Measurements from ENCODE around the gene CPEB3. TPM values are rescaled to one million over a fixed set of nuclear protein-coding genes. Genes with fewer than 3 reads are reported as not detected.
A peak's percentile ranks its signal among the peaks of the same experiment; 100 is the strongest.

Gene CPEB3
- total RNA-seq, 1 experiment from 2014 or later: 1.0 TPM

DNA sequence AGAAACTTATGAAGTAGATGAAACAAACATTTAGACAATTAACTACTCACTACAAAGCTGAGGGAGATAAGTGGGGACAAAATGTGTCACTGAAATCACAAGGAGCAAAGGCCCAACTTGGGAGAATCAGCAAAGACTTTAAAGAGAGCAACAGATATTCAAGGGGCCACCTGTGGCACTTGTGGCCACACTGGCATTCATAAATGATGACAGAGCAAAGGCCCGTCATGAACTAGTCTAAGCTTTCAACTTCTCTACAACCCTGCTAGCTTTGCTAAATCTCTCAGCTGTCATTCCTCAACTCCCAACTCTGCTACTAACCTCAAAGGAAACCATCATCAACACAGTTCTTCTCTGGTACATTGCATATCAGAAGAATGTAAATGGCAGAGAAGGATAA is 178.4 kb downstream of the CPEB3 start:
- no peak overlapping the region for H2BK120ac ChIP-seq (ENCODE audit: low read depth, low read length, poor library complexity, severe bottlenecking)
- H3K79me2 ChIP-seq (ENCODE audit: insufficient read depth, low read length): no peaks in the 10 kb centered on the region
- no peak overlapping the region for H4K5ac ChIP-seq (ENCODE audit: insufficient read length, low read depth, low read length)
- no peak overlapping the region for H3K27ac ChIP-seq (ENCODE audit: insufficient read length, low read depth, low read length)
- no peak overlapping the region for H2BK12ac ChIP-seq (ENCODE audit: insufficient read length, low read depth, low read length)
- WGBS (ENCODE audit: extremely low coverage, insufficient read length, low lambda C conversion rate): no CpG with 5 or more reads among the region's 1 CpG
- no peak overlapping the region for H2BK20ac ChIP-seq (ENCODE audit: low read depth, low read length, poor library complexity, severe bottlenecking)
- no peak overlapping the region for H2BK5ac ChIP-seq (ENCODE audit: insufficient read length, low read length)
- no peak overlapping the region for H2AK5ac ChIP-seq (ENCODE audit: insufficient read length, low read length)
- no peak overlapping the region for H3K18ac ChIP-seq (ENCODE audit: insufficient read length, low read depth, low read length)
- Mint-ChIP-seq H3K4me3 (no peak overlapping the region), H3K36me3 (ENCODE audit: insufficient read depth in 1 of 3, low read depth in 3 of 3) (peaks cover 0 to 2% (median 0%) of the 10 kb centered on the region in 3 experiments; a peak in 1 of 7 replicates), H3K27me3 (ENCODE audit: low read depth) (no peaks in the 10 kb centered on the region), H3K9me3 (0 out of 5 replicates have a peak, but pooled peaks cover 0 to 1% of the 10 kb centered on the region in 2 experiments), H3K27ac (0 out of 7 replicates have a peak overlapping the region, but pooled peaks of 1 of the 3 experiments have one; percentile 7), H3K4me1 (no peaks in the 10 kb centered on the region)
- no peak overlapping the region for H3K56ac ChIP-seq (ENCODE audit: insufficient read length, low read depth, low read length)
- H3K79me1 ChIP-seq (ENCODE audit: insufficient read depth, low read depth, low read length, poor library complexity, severe bottlenecking): no peaks in the 10 kb centered on the region
- no peak overlapping the region for H2AFZ ChIP-seq (ENCODE audit: low read length)
- no peak overlapping the region for H3K23ac ChIP-seq (ENCODE audit: insufficient read length, low read depth, low read length)
- H3K9ac ChIP-seq (ENCODE audit: extremely low read depth, insufficient read length, low read length): no peak overlapping the region
- no peaks in the 10 kb centered on the region for H3K23me2 ChIP-seq (ENCODE audit: insufficient read length, low read depth, low read length, poor library complexity, severe bottlenecking)
- no peak for DNase-seq
- H3K27me3 ChIP-seq (ENCODE audit: insufficient read depth, low read length): no peaks in the 10 kb centered on the region
- H3K4ac ChIP-seq (ENCODE audit: low read depth, low read length): no peak overlapping the region
- no peak overlapping the region for H3T11ph ChIP-seq (ENCODE audit: low read length)
- H2BK15ac ChIP-seq (ENCODE audit: low read depth, low read length): no peak overlapping the region
- H4K91ac ChIP-seq (ENCODE audit: insufficient read length, low read depth, low read length): no peak overlapping the region
- no peaks in the 10 kb centered on the region for H3K4me1 ChIP-seq (ENCODE audit: insufficient read depth, low read length)
- H3K9me3 ChIP-seq (ENCODE audit: control insufficient read depth, low read depth, low read length): no peaks in the 10 kb centered on the region
- no peak overlapping the region for H3K14ac ChIP-seq (ENCODE audit: insufficient read depth, low read length)
- TF ChIP-seq, protein P1, sequence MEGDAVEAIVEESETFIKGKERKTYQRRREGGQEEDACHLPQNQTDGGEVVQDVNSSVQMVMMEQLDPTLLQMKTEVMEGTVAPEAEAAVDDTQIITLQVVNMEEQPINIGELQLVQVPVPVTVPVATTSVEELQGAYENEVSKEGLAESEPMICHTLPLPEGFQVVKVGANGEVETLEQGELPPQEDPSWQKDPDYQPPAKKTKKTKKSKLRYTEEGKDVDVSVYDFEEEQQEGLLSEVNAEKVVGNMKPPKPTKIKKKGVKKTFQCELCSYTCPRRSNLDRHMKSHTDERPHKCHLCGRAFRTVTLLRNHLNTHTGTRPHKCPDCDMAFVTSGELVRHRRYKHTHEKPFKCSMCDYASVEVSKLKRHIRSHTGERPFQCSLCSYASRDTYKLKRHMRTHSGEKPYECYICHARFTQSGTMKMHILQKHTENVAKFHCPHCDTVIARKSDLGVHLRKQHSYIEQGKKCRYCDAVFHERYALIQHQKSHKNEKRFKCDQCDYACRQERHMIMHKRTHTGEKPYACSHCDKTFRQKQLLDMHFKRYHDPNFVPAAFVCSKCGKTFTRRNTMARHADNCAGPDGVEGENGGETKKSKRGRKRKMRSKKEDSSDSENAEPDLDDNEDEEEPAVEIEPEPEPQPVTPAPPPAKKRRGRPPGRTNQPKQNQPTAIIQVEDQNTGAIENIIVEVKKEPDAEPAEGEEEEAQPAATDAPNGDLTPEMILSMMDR (conservative IDR thresholded peaks at IDR 0.05): no peak
- H4K20me1 ChIP-seq (ENCODE audit: control insufficient read depth, insufficient read depth, insufficient read length): no peaks in the 10 kb centered on the region
- H3K4me2 ChIP-seq (ENCODE audit: insufficient read depth, insufficient read length, low read length): no peak overlapping the region
- no peak overlapping the region for H4K8ac ChIP-seq (replicated peaks; ENCODE audit: insufficient read length, low read depth, low read length)
